Prostate gland (tissue), 2 donors: ENCODE data around the gene MRPS18A. TPM values are rescaled to one million over a fixed set of nuclear protein-coding genes. Genes with fewer than 3 reads are reported as not detected.

Experiments
- DNase-seq: peaks from one replicate; pipeline ENCODE4 v3.0.0-alpha.2; 2019; ENCODE audit warnings: low spot score
- H3K27ac ChIP-seq, 2 donors: fragments of 200-600 bp; sonication (generic); 2 replicates each; pipeline ENCODE4 v1.5.1; 2017 to 2019
- H3K27me3 ChIP-seq: fragments of 200-600 bp; sonication (generic); replicated peaks from 2 replicates; pipeline ENCODE4 v1.5.1; 2019; ENCODE audit not compliant: insufficient read depth
- H3K36me3 ChIP-seq, 2 donors: fragments of 200-600 bp; sonication (generic); 1 replicate in 1 of 2; 2 replicates in 1 of 2; pipeline versions ENCODE4 v1.5.1 to v1.8.1; 2017 to 2019
- H3K4me1 ChIP-seq: fragments of 200-600 bp; sonication (generic); replicated peaks from 2 replicates; pipeline ENCODE4 v1.5.1; 2019
- H3K4me3 ChIP-seq, 2 donors: fragments of 200-600 bp; sonication (generic); 2 replicates each; pipeline ENCODE4 v1.5.1; 2017 to 2019
- H3K9me3 ChIP-seq: fragments of 200-600 bp; sonication (generic); 2 replicates; pipeline ENCODE4 v1.5.1; 2017
- POLR2A ChIP-seq: fragments of 450-650 bp; IDR thresholded peaks from one replicate; pipeline ENCODE4 v1.6.1; 2016; ENCODE audit warnings: antibody characterized with exemption, mild to moderate bottlenecking
- POLR2AphosphoS5 ChIP-seq: sonication (generic); formaldehyde crosslinking; IDR thresholded peaks from one replicate; pipeline ENCODE4 v1.6.1; 2017; ENCODE audit warnings: antibody characterized with exemption
- WGBS: methylation state at CpG from one replicate; pipeline ENCODE4 v1.1.5; 2018; 5-methylcytosine and 5-hydroxymethylcytosine counted together
- intact Hi-C: fragments of 100-400 bp; cut with DNase I; formaldehyde crosslinking; loops from one replicate; pipeline ENCODE4 v1.14.2; 2022
- total RNA-seq, 2 donors: library from RNA; depleted of rRNA; stranded (reverse); fragments of >200 nt; gene quantifications; one replicate each; pipeline ENCODE4 v1.1.0, GENCODE V29; 2016
- TF ChIP-seq, protein P1 (sequence below), 4 experiments: fragments of 200-600 bp in 2 of 4; fragments of 450-650 bp in 2 of 4; sonication (generic) in 2 of 4; IDR thresholded peaks; 1 replicate in 3 of 4; 2 replicates in 1 of 4; pipeline ENCODE4 v1.5.1; 2016 to 2019; ENCODE audit warnings: antibody characterized with exemption in 4 of 4, mild to moderate bottlenecking in 2 of 4, moderate library complexity in 2 of 4

MRPS18A gene
- total RNA-seq, 2 donors from 2014 or later, result 56.6 to 56.9 TPM

DNA sequence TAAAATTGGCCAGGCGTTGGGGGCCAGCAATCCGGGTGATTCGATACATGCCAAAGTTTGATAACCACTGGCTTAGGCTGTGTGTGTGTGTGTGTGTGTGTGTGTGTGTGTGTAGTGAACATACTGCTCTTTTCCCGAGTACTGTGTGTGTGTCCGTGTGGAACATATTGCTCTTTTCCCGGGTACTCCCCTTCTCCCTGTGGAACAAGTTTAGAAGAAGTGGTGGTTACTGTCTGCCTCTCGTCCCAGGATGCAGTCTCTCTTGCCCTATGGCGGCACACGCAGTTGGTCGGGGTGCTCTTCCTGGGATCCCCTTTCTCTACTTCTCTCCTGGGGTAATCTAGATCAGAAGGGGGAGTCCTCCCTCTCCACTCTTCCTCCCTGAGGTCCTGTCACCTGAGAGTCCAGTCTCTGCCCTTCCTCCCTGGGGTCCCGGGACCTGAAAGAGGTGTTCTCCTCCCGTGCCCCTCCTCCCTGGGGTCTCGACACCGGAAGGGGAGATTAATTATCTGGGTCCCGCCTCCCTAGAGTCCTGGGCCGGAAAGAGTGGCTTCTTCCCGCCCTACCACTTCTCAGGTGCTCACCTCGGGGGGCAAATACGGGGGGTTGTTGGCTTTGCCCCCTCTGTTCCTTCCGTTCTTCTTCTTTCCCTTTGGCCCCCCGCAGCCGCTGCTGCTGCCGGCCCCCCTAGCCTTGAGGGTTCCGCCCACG is 59.0 kb downstream of the MRPS18A start:
- intact Hi-C loops, result no loop called here
- peak; percentile 27 for DNase-seq
- Histone ChIP-seq H3K9me3 (no peaks in the 10 kb centered on the region), H3K27me3 (no peaks in the 10 kb centered on the region), H3K27ac (peak overlapping the region; percentile 96 to 98), H3K4me3 (peak overlapping the region; percentile 85 to 99), H3K36me3 (peaks cover 0 to 8% of the 10 kb centered on the region in 2 donors), H3K4me1 (peaks cover 9% of the 10 kb centered on the region)
- WGBS, result 1% methylated on average over 25 of the region's 25 CpGs
- peak; percentile 9 for TF ChIP-seq POLR2AphosphoS5
- TF ChIP-seq, protein P1, sequence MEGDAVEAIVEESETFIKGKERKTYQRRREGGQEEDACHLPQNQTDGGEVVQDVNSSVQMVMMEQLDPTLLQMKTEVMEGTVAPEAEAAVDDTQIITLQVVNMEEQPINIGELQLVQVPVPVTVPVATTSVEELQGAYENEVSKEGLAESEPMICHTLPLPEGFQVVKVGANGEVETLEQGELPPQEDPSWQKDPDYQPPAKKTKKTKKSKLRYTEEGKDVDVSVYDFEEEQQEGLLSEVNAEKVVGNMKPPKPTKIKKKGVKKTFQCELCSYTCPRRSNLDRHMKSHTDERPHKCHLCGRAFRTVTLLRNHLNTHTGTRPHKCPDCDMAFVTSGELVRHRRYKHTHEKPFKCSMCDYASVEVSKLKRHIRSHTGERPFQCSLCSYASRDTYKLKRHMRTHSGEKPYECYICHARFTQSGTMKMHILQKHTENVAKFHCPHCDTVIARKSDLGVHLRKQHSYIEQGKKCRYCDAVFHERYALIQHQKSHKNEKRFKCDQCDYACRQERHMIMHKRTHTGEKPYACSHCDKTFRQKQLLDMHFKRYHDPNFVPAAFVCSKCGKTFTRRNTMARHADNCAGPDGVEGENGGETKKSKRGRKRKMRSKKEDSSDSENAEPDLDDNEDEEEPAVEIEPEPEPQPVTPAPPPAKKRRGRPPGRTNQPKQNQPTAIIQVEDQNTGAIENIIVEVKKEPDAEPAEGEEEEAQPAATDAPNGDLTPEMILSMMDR (IDR thresholded peaks at IDR 0.05), result no peak

DNA sequence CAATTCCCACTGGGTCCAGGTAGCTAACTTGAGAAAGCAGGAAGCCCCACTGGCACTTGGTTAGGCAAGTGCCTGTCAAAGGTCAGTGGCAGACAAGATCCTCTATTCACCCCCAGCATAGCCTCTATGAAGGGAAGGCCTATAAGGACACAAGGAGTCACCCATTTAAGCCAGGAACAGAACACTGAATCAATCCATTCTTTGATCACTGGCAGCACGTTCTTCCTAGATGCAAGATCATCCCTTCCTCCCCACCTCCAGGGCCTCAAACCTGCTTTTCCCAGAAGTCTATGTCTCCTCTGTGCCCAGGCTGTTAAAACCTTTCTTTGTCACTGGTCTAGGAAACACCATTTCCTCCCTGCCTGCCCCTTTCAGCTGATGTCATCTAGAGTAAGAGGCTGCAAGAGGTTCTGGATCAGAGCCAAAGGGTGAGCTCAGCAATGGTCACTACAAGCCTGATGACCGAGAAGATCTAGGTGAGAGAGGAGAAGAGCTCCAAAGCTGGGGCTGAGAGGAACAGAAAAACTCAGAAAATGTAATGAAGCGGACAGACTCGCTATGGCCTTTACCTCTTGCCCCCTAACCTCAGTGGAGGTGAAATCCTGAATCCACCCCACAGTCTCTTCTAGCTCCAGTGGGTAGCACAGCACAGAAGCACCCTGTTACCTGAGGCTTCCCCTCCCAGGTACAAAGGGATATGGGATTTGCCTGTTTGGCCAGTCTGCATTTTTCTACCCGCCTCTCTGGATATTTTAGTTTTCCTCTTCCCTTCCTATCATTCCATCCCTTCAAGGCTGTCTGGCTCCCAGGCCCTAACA is 60.4 kb downstream of the MRPS18A start:
- DNase-seq, result peak; percentile 28
- no peak overlapping the region for H3K4me3 ChIP-seq
- no peaks in the 10 kb centered on the region for H3K27me3 ChIP-seq
- WGBS, result 59% methylated on average over 5 of the region's 5 CpGs
- intact Hi-C loops, result no loop called here
- H3K27ac ChIP-seq, result peak overlapping the region in 1 of 2 donors; percentile 45
- H3K9me3 ChIP-seq, result no peaks in the 10 kb centered on the region
- peaks cover 0 to 12% of the 10 kb centered on the region in 2 donors for H3K36me3 ChIP-seq
- H3K4me1 ChIP-seq, result peaks cover 9% of the 10 kb centered on the region
- TF ChIP-seq, protein P1 (IDR thresholded peaks at IDR 0.05), result no peak
- TF ChIP-seq POLR2A, result no peak
- no peak for TF ChIP-seq POLR2AphosphoS5

DNA sequence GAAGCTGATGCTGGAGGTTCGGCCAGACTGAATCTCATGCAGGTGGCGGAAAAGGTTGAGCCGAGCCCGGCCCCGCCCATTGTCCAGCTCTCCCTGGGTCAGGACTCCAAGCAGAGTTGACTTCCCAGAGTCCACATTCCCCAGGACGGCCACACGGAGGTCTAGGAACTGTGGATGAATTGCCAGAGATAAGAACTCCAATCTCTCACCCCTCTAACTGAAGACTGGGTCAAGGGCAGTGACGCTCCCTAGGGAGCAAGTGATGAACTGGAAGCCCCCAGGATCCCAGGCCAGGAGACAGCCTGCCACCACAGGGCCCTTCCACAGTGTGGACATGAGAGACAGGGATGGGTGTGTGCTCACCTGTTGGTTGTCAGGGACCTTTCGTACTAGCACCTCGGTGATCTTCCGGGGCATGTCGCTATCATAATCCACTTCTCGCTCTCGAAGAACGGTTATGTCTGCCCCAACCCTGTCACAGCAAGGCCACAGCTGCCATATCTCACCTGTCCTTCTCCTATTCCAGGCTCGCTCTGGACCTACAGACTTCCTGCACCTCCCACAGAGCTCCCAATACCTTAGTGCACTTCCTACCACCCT is 62.1 kb downstream of the MRPS18A start:
- 93% methylated on average over 16 of the region's 16 CpGs for whole genome bisulfite sequencing
- Histone ChIP-seq H3K27ac (no peak overlapping the region), H3K4me1 (peaks cover 9% of the 10 kb centered on the region), H3K9me3 (no peaks in the 10 kb centered on the region), H3K36me3 (peaks cover 7 to 12% of the 10 kb centered on the region in 2 donors), H3K27me3 (no peaks in the 10 kb centered on the region), H3K4me3 (no peak overlapping the region)
- intact Hi-C loops, result no loop called here
- no peak for DNase-seq
- TF ChIP-seq POLR2AphosphoS5, result no peak
- no peak for TF ChIP-seq POLR2A
- TF ChIP-seq, protein P1 (IDR thresholded peaks at IDR 0.05), result no peak

DNA sequence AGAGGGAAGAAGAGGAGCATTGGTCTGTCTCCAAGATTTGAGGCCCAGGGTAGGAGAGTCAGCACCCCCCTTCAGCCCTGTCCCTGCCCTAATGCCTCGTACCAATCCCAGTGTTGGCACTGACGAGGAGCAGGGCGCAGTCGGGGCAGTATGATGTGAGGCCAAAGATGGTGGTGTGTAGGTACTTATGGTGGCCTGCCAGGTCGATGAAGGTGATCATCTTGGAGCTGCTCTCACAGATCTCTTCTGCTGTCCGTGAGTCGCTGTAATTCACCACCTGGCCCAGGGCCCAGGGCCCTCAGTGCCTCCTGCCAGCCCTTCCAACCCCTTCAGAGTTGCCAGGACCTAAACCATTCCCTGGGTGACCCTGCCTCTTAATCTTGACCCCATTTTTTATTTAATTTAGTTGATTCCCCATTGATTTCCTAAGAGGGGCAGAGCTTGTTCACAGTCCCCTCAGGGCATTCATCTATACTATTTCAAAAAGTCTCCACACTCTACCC is 62.8 kb downstream of the MRPS18A start:
- no peaks in the 10 kb centered on the region for H3K27me3 ChIP-seq
- H3K9me3 ChIP-seq, result no peaks in the 10 kb centered on the region
- no peak overlapping the region for H3K27ac ChIP-seq
- WGBS, result 90% methylated on average over 7 of the region's 7 CpGs
- H3K4me1 ChIP-seq, result peaks cover 9% of the 10 kb centered on the region
- TF ChIP-seq, protein P1 (IDR thresholded peaks at IDR 0.05), result no peak
- TF ChIP-seq POLR2AphosphoS5 (no peak), POLR2A (no peak)
- H3K4me3 ChIP-seq, result no peak overlapping the region
- intact Hi-C loops, result no loop called here
- peaks cover 7 to 12% of the 10 kb centered on the region in 2 donors for H3K36me3 ChIP-seq
- DNase-seq, result no peak
